HepG2 (cell line): Measurements from ENCODE around the gene ATF1. TPM values are rescaled to one million over a fixed set of nuclear protein-coding genes. Genes with fewer than 3 reads are reported as not detected.

ENCODE experiments used
- ATAC-seq: fragments of 200-7000 bp; cut with Tn5 transposase; 3 replicates; pipeline ENCODE4 v1.9.1; 2020; ENCODE audit warnings: mild to moderate bottlenecking, moderate library complexity
- BruUV-seq: library from RNA; stranded (reverse); fragments of 400-500 nt; replicated peaks from 2 replicates; lab custom pipeline; 2021; lab: Mats Ljungman, UMichigan
- CTCF ChIA-PET: fragments of 300-600 bp; formaldehyde crosslinking; extraction: SDS; loops from one replicate; lab custom pipeline; 2021; ENCODE audit warnings: low total read pairs, inconsistent platforms, low intra/inter-chr PET ratio; lab: Yijun Ruan, JAX
- POLR2A ChIA-PET: fragments of 350-600 bp; sonication (Branson Sonifier 250); formaldehyde crosslinking; loops from one replicate; lab custom pipeline; 2020; ENCODE audit warnings: antibody characterized with exemption, inconsistent platforms; lab: Yijun Ruan, JAX
- DNase-seq: peaks from one replicate; pipeline ENCODE4 v3.0.0-alpha.2; 2015; ENCODE audit warnings: low spot score
- FAIRE-seq: peaks from 3 replicates; lab custom pipeline; 2011; peaks lifted over from hg19 to GRCh38; lab: Jason Lieb, UNC
- H2AFZ ChIP-seq: one replicate; pipeline ENCODE4 v1.6.1; 2011; ENCODE audit warnings: low read length, inconsistent platforms
- H3K27ac ChIP-seq: fragments of 300-600 bp; 3 replicates; pipeline ENCODE4 v1.8.0; 2011; ENCODE audit warnings: mixed run types, mild to moderate bottlenecking, mixed read lengths, low read length, inconsistent platforms; ENCODE audit not compliant: insufficient read depth; ENCODE audit errors: extremely low read length
- H3K27me3 ChIP-seq, 2 experiments: fragments of 200-600 bp in 1 of 2; 2 replicates in 1 of 2; 3 replicates in 1 of 2; pipeline versions ENCODE4 v1.6.0 to v1.8.0; 2011; ENCODE audit warnings: low read length in 2 of 2, mild to moderate bottlenecking in 2 of 2, moderate library complexity in 2 of 2, inconsistent platforms in 1 of 2; ENCODE audit not compliant: insufficient read depth in 2 of 2, control insufficient read depth in 1 of 2
- H3K36me3 ChIP-seq, 2 experiments: fragments of 200-600 bp in 1 of 2; replicated peaks in 1 of 2; 2 replicates in 1 of 2; 3 replicates in 1 of 2; pipeline versions ENCODE4 v1.5.1 to v1.8.0; 2011; ENCODE audit warnings: low read length in 2 of 2, inconsistent platforms in 1 of 2; ENCODE audit not compliant: insufficient read depth in 2 of 2, control insufficient read depth in 1 of 2
- H3K4me1 ChIP-seq: 2 replicates; pipeline ENCODE4 v1.5.1; 2012; ENCODE audit warnings: low read length, inconsistent platforms; ENCODE audit not compliant: insufficient read depth
- H3K4me2 ChIP-seq: 2 replicates; pipeline ENCODE4 v1.6.0; 2011; ENCODE audit warnings: low read depth, low read length, inconsistent platforms
- H3K4me3 ChIP-seq, 3 experiments: fragments of 200-600 bp in 1 of 3; sonication (generic), shearing (Covaris generic) in 1 of 3; replicated peaks in 1 of 3; 2 replicates each; pipeline ENCODE4 v1.5.1; 2011 to 2016; ENCODE audit warnings: low read length in 3 of 3, inconsistent platforms in 2 of 3, low read depth in 2 of 3, mild to moderate bottlenecking in 2 of 3, control low read depth in 1 of 3, mixed read lengths in 1 of 3; ENCODE audit not compliant: insufficient read depth in 1 of 3
- H3K79me2 ChIP-seq: one replicate; pipeline ENCODE4 v1.6.1; 2011; ENCODE audit warnings: low read length, inconsistent platforms; ENCODE audit not compliant: insufficient read depth
- H3K9ac ChIP-seq: 2 replicates; pipeline ENCODE4 v1.6.0; 2011; ENCODE audit warnings: mild to moderate bottlenecking, low read depth, low read length, inconsistent platforms; ENCODE audit not compliant: insufficient read depth
- H3K9me3 ChIP-seq: 2 replicates; pipeline ENCODE4 v1.5.1; 2012; ENCODE audit warnings: mild to moderate bottlenecking, low read length
- H4K20me1 ChIP-seq: 2 replicates; pipeline ENCODE4 v1.6.0; 2011; ENCODE audit warnings: inconsistent platforms, mild to moderate bottlenecking, low read length, moderate library complexity; ENCODE audit not compliant: insufficient read depth
- CC2D1A ChIP-seq: sonication (generic); formaldehyde crosslinking; IDR thresholded peaks from 2 replicates; pipeline ENCODE4 v1.8.1; 2023; ENCODE audit warnings: mild to moderate bottlenecking, missing genetic modification reagents
- JARID2 ChIP-seq: sonication (generic); formaldehyde crosslinking; IDR thresholded peaks from 2 replicates; pipeline ENCODE4 v1.8.1; 2023; ENCODE audit warnings: missing genetic modification reagents, inconsistent platforms; ENCODE audit not compliant: insufficient replicate concordance
- KAT7 ChIP-seq: IDR thresholded peaks from 2 replicates; pipeline ENCODE4 v1.6.1; 2018; ENCODE audit warnings: borderline replicate concordance, missing compliant biosample characterization
- KLF9 ChIP-seq: IDR thresholded peaks from 2 replicates; pipeline ENCODE4 v1.6.1; 2016; ENCODE audit warnings: low read depth
- NFKBIZ ChIP-seq: IDR thresholded peaks from 2 replicates; pipeline ENCODE4 v1.6.1; 2018; ENCODE audit warnings: missing genetic modification reagents, missing compliant biosample characterization
- RBFOX2 ChIP-seq: fragments of 200-400 bp; formaldehyde crosslinking; IDR thresholded peaks from 2 replicates; pipeline ENCODE4 v1.6.1; 2017; ENCODE audit warnings: low read depth, mild to moderate bottlenecking, low read length
- SYNCRIP ChIP-seq: fragments of 200-400 bp; formaldehyde crosslinking; IDR thresholded peaks from 2 replicates; pipeline ENCODE4 v1.6.1; 2018; ENCODE audit warnings: mild to moderate bottlenecking, low read depth, low read length; ENCODE audit not compliant: insufficient read depth
- ZNF256 ChIP-seq: sonication (generic); formaldehyde crosslinking; conservative IDR thresholded peaks from 2 replicates; pipeline ENCODE4 v1.4.0; 2020; ENCODE audit warnings: missing genetic modification reagents
- ZNF501 ChIP-seq: sonication (generic); formaldehyde crosslinking; IDR thresholded peaks from 2 replicates; pipeline ENCODE4 v1.5.1; 2020; ENCODE audit warnings: mild to moderate bottlenecking, moderate library complexity, missing genetic modification reagents
- ZNF556 ChIP-seq: sonication (generic); formaldehyde crosslinking; IDR thresholded peaks from 2 replicates; pipeline ENCODE4 v1.4.0; 2020; ENCODE audit warnings: mild to moderate bottlenecking, missing genetic modification reagents, borderline replicate concordance
- ZNF7 ChIP-seq: IDR thresholded peaks from 2 replicates; pipeline ENCODE4 v1.6.1; 2016; ENCODE audit warnings: missing biosample characterization, missing genetic modification reagents
- ZNF713 ChIP-seq: sonication (generic); formaldehyde crosslinking; IDR thresholded peaks from 2 replicates; pipeline ENCODE4 v1.4.0; 2020; ENCODE audit warnings: mild to moderate bottlenecking, missing genetic modification reagents
- ZNF878 ChIP-seq: sonication (generic); formaldehyde crosslinking; IDR thresholded peaks from 2 replicates; pipeline ENCODE4 v1.8.1; 2023; ENCODE audit warnings: mild to moderate bottlenecking, missing genetic modification reagents, moderate library complexity
- WGBS: methylation state at CpG from one replicate; pipeline ENCODE4 v1.1.6; 2017; ENCODE audit warnings: low lambda C conversion rate; 5-methylcytosine and 5-hydroxymethylcytosine counted together
- in situ Hi-C: cut with HindIII; loops from 2 replicates; pipeline ENCODE4 v1.10.0; 2017; ENCODE audit warnings: low pct_unique_long_range_greater_than_20kb; ENCODE audit not compliant: extremely low pct_ligation_motif_present
- intact Hi-C: fragments of 100-400 bp; cut with micrococcal nuclease; formaldehyde crosslinking; loops from one replicate; pipeline ENCODE4 v1.10.0; 2022; ENCODE audit not compliant: unreplicated experiment
- polyA plus RNA-seq, 8 experiments: library from polyadenylated mRNA; depleted of rRNA in 3 of 8; stranded (reverse) in 7 of 8; unstranded in 1 of 8; fragments of >200 nt; fragmentation: Illumina TruSeq in 4 of 8; extraction: Trizol in 4 of 8; gene quantifications; 2 replicates each; pipeline versions ENCODE4 v1.2.1 to v1.2.3, GENCODE V29; 2011 to 2016; ENCODE audit warnings: low read depth in 4 of 8, missing spikeins in 1 of 8, mixed read lengths in 1 of 8; ENCODE audit not compliant: insufficient read depth in 1 of 8
- total RNA-seq, 5 experiments: library from RNA; depleted of rRNA; stranded (reverse); fragments of >200 nt; fragmentation: Illumina TruSeq; extraction: Trizol; gene quantifications; 2 replicates each; pipeline ENCODE4 v1.2.3, GENCODE V29; 2016; ENCODE audit warnings: low read depth in 1 of 5

ATF1 gene
- total and polyA plus RNA-seq, 2 of the 13 experiments (the other 11 are each of a cell fraction or from before 2014, with no cell fraction given): 29.3 to 52.0 TPM

DNA sequence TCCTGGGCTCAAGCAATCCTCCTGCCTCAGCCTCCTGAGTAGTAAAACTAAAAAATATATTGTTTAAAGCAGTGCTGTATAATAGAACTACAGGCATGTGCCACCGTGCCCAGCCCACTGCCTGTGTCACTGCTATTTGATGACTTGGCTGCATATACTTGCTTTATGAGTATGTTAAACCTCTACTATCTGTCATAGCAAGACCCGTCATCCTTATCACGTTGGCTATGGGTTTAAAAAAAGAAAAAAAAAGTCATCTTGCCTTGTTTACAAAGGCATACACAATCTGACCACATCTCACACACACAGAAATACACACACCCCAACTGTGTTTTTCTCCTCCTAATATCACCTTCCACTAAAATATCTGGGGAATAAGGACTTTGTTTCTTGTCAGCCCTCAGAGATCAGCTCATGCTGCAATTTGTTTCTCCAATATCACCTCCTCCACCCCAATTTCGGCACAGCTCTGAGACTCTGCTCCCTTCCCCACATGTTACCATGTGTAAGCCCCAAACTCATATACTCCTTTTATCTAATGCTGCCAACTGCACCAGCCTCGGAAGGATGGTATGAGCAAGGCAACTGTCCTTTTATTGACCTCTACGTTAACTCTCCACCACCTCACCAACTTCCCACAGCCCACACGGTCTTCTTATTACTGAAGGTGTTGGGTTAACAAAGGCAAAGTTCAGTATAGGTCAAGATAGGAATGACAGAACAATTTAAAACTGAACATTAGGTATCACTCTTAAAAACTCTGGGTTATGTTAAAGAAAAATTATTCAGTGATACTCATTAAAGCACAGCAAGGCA lies 78.0 kb downstream of the ATF1 start:
- H3K4me1 ChIP-seq: no peaks in the 10 kb centered on the region
- no peaks in the 10 kb centered on the region for H3K36me3 ChIP-seq
- no peaks in the 10 kb centered on the region for H3K27me3 ChIP-seq
- WGBS: 13% methylated on average over 7 of the region's 7 CpGs
- no peaks in the 10 kb centered on the region for H4K20me1 ChIP-seq
- no peak overlapping the region for H2AFZ ChIP-seq
- no peaks in the 10 kb centered on the region for H3K9me3 ChIP-seq
- no peak for DNase-seq
- H3K27ac ChIP-seq: no peak overlapping the region
- H3K4me2 ChIP-seq: no peak overlapping the region
- H3K4me3 ChIP-seq: no peak overlapping the region
- ChIA-PET CTCF (no interaction called here), POLR2A (no interaction called here)
- in situ Hi-C loops: no loop called here
- intact Hi-C loops: no loop called here
- no peak for ATAC-seq
- TF ChIP-seq ZNF878 (CRISPR knock-in tag) (no peak), KLF9 (no peak), JARID2 (no peak), ZNF713 (no peak), ZNF7 (CRISPR knock-in tag) (no peak), ZNF556 (CRISPR knock-in tag) (no peak), SYNCRIP (no peak), ZNF256 (CRISPR knock-in tag) (no peak), CC2D1A (CRISPR knock-in tag) (no peak), KAT7 (CRISPR knock-in tag) (no peak), ZNF501 (CRISPR knock-in tag) (no peak), RBFOX2 (no peak), NFKBIZ (CRISPR knock-in tag) (no peak)
- H3K79me2 ChIP-seq: no peaks in the 10 kb centered on the region
- no peak overlapping the region for H3K9ac ChIP-seq
- no TSS peak for BruUV-seq
- FAIRE-seq: no peak
